Measurements from ENCODE around the gene VWA2. TPM values are rescaled to one million over a fixed set of nuclear protein-coding genes. Genes with fewer than 3 reads are reported as not detected.
A peak's percentile ranks its signal among the peaks of the same experiment; 100 is the strongest.

The VWA2 gene
- not detected for total RNA-seq

GRCh38 chr10:114239117-114239993 lies at the start of gene VWA2:
VWA2 (plus strand) TSS chr10:114239254; CDS start chr10:114248714, 9,460 bp downstream.
- Mint-ChIP-seq H3K27me3 (peaks cover 39 to 61% of the 10 kb centered on the region in 2 donors), H3K4me3 (no peak within 1 kb of the TSS), H3K9me3 (no peaks in the 10 kb centered on the region), H3K27ac (no peak within 1 kb of the TSS), H3K36me3 (no peaks in the 10 kb centered on the region), H3K4me1 (ENCODE audit: low read depth in 2 of 2) (peaks cover 0 to 4% of the 10 kb centered on the region in 2 donors)
- ATAC-seq (peak; percentile 32 to 61), DNase-seq (ENCODE audit: low spot score) (no peak)

GRCh38 chr10:114189700-114190099 lies 49.4 kb upstream of the VWA2 start:
- Mint-ChIP-seq H3K9me3 (no peaks in the 10 kb centered on the region), H3K4me3 (no peak overlapping the region), H3K27ac (no peak overlapping the region), H3K27me3 (peaks cover 16 to 34% of the 10 kb centered on the region in 2 donors), H3K36me3 (no peaks in the 10 kb centered on the region), H3K4me1 (ENCODE audit: low read depth in 2 of 2) (peaks cover 0 to 5% of the 10 kb centered on the region in 2 donors)
- ATAC-seq (no peak), DNase-seq (ENCODE audit: low spot score) (no peak)

- no peaks in the 10 kb centered on the region for H3K9me3 Mint-ChIP-seq
- ATAC-seq: peak in 1 of 2 donors; percentile 66
- no peak for DNase-seq (ENCODE audit: low spot score)
- H3K36me3 Mint-ChIP-seq: no peaks in the 10 kb centered on the region
- H3K27me3 Mint-ChIP-seq: peaks cover 37 to 60% of the 10 kb centered on the region in 2 donors
- H3K4me1 Mint-ChIP-seq (ENCODE audit: low read depth in 2 of 2): peaks cover 0 to 12% of the 10 kb centered on the region in 2 donors
- H3K27ac Mint-ChIP-seq: no peak overlapping the region
- no peak overlapping the region for H3K4me3 Mint-ChIP-seq
Measured at GRCh38 chr10:114195079-114195478, 44.0 kb upstream of the VWA2 start.

- no peak for DNase-seq (ENCODE audit: low spot score)
- Mint-ChIP-seq H3K9me3 (no peaks in the 10 kb centered on the region), H3K27ac (no peak overlapping the region), H3K4me3 (no peak overlapping the region), H3K27me3 (peaks cover 39 to 43% of the 10 kb centered on the region in 2 donors), H3K36me3 (no peaks in the 10 kb centered on the region), H3K4me1 (ENCODE audit: low read depth in 2 of 2) (peaks cover 0 to 12% of the 10 kb centered on the region in 2 donors)
- no peak for ATAC-seq
Measured at GRCh38 chr10:114199239-114199638, 39.8 kb upstream of the VWA2 start.

GRCh38 chr10:114202812-114203211 lies 36.2 kb upstream of the VWA2 start:
- ATAC-seq (no peak), DNase-seq (ENCODE audit: low spot score) (no peak)
- no peak overlapping the region for H3K4me3 Mint-ChIP-seq
- no peaks in the 10 kb centered on the region for H3K9me3 Mint-ChIP-seq
- H3K36me3 Mint-ChIP-seq: no peaks in the 10 kb centered on the region
- no peaks in the 10 kb centered on the region for H3K4me1 Mint-ChIP-seq (ENCODE audit: low read depth in 2 of 2)
- peaks cover 19 to 20% of the 10 kb centered on the region in 2 donors for H3K27me3 Mint-ChIP-seq
- H3K27ac Mint-ChIP-seq: no peak overlapping the region

GRCh38 chr10:114206902-114207301 lies 32.2 kb upstream of the VWA2 start:
- H3K36me3 Mint-ChIP-seq: no peaks in the 10 kb centered on the region

GRCh38 chr10:114207349-114207748 lies 31.7 kb upstream of the VWA2 start:
- no peak for ATAC-seq
- Mint-ChIP-seq H3K4me3 (no peak overlapping the region), H3K27me3 (peaks cover 8 to 23% of the 10 kb centered on the region in 2 donors), H3K27ac (no peak overlapping the region), H3K4me1 (ENCODE audit: low read depth in 2 of 2) (no peaks in the 10 kb centered on the region), H3K9me3 (no peaks in the 10 kb centered on the region), H3K36me3 (no peaks in the 10 kb centered on the region)
- DNase-seq (ENCODE audit: low spot score): no peak

More at GRCh38 chr10:114206902-114207301, 32.2 kb upstream of the VWA2 start:
- no peak overlapping the region for H3K27ac Mint-ChIP-seq
- DNase-seq (ENCODE audit: low spot score): no peak
- ATAC-seq: no peak
- no peaks in the 10 kb centered on the region for H3K4me1 Mint-ChIP-seq (ENCODE audit: low read depth in 2 of 2)
- no peaks in the 10 kb centered on the region for H3K9me3 Mint-ChIP-seq
- H3K4me3 Mint-ChIP-seq: no peak overlapping the region
- H3K27me3 Mint-ChIP-seq: peaks cover 10 to 23% of the 10 kb centered on the region in 2 donors

GRCh38 chr10:114208351-114208750 lies 30.7 kb upstream of the VWA2 start:
- no peak for DNase-seq (ENCODE audit: low spot score)
- Mint-ChIP-seq H3K4me3 (no peak overlapping the region), H3K9me3 (no peaks in the 10 kb centered on the region), H3K27me3 (peaks cover 8 to 23% of the 10 kb centered on the region in 2 donors), H3K4me1 (ENCODE audit: low read depth in 2 of 2) (no peaks in the 10 kb centered on the region), H3K27ac (no peak overlapping the region), H3K36me3 (no peaks in the 10 kb centered on the region)
- no peak for ATAC-seq

- Mint-ChIP-seq H3K27ac (no peak overlapping the region), H3K4me1 (ENCODE audit: low read depth in 2 of 2) (no peaks in the 10 kb centered on the region), H3K9me3 (no peaks in the 10 kb centered on the region), H3K36me3 (no peaks in the 10 kb centered on the region), H3K27me3 (peaks cover 13 to 27% of the 10 kb centered on the region in 2 donors), H3K4me3 (no peak overlapping the region)
- no peak for ATAC-seq
- DNase-seq (ENCODE audit: low spot score): no peak
Measured at GRCh38 chr10:114212153-114212552, 26.9 kb upstream of the VWA2 start.

- Mint-ChIP-seq H3K9me3 (no peaks in the 10 kb centered on the region), H3K27ac (no peak overlapping the region), H3K4me3 (no peak overlapping the region), H3K4me1 (ENCODE audit: low read depth in 2 of 2) (no peaks in the 10 kb centered on the region), H3K27me3 (peaks cover 17 to 28% of the 10 kb centered on the region in 2 donors), H3K36me3 (no peaks in the 10 kb centered on the region)
- DNase-seq (ENCODE audit: low spot score): no peak
- no peak for ATAC-seq
Measured at GRCh38 chr10:114215033-114215432, 24.0 kb upstream of the VWA2 start.

- H3K36me3 Mint-ChIP-seq: no peaks in the 10 kb centered on the region
- ATAC-seq: no peak
Measured at GRCh38 chr10:114220281-114220680, 18.8 kb upstream of the VWA2 start.

GRCh38 chr10:114221235-114221634 lies 17.8 kb upstream of the VWA2 start:
- no peaks in the 10 kb centered on the region for H3K4me1 Mint-ChIP-seq (ENCODE audit: low read depth in 2 of 2)
- H3K36me3 Mint-ChIP-seq: no peaks in the 10 kb centered on the region
- H3K9me3 Mint-ChIP-seq: no peaks in the 10 kb centered on the region
- no peak for DNase-seq (ENCODE audit: low spot score)
- H3K27ac Mint-ChIP-seq: no peak overlapping the region
- H3K4me3 Mint-ChIP-seq: no peak overlapping the region
- peaks cover 31 to 46% of the 10 kb centered on the region in 2 donors for H3K27me3 Mint-ChIP-seq
- no peak for ATAC-seq

More at GRCh38 chr10:114220281-114220680, 18.8 kb upstream of the VWA2 start:
- H3K4me1 Mint-ChIP-seq (ENCODE audit: low read depth in 2 of 2): no peaks in the 10 kb centered on the region
- no peak for DNase-seq (ENCODE audit: low spot score)
- H3K9me3 Mint-ChIP-seq: no peaks in the 10 kb centered on the region
- H3K27me3 Mint-ChIP-seq: peaks cover 31 to 47% of the 10 kb centered on the region in 2 donors
- no peak overlapping the region for H3K4me3 Mint-ChIP-seq
- H3K27ac Mint-ChIP-seq: no peak overlapping the region

GRCh38 chr10:114223066-114223465 lies 16.0 kb upstream of the VWA2 start:
- DNase-seq (ENCODE audit: low spot score) (no peak), ATAC-seq (no peak)
- Mint-ChIP-seq H3K27ac (no peak overlapping the region), H3K9me3 (no peaks in the 10 kb centered on the region), H3K27me3 (peaks cover 32 to 50% of the 10 kb centered on the region in 2 donors), H3K4me3 (no peak overlapping the region), H3K4me1 (ENCODE audit: low read depth in 2 of 2) (no peaks in the 10 kb centered on the region), H3K36me3 (no peaks in the 10 kb centered on the region)

GRCh38 chr10:114228156-114228555 lies 10.9 kb upstream of the VWA2 start:
- Mint-ChIP-seq H3K36me3 (no peaks in the 10 kb centered on the region), H3K27ac (no peak overlapping the region), H3K4me1 (ENCODE audit: low read depth in 2 of 2) (no peaks in the 10 kb centered on the region), H3K4me3 (no peak overlapping the region), H3K9me3 (no peaks in the 10 kb centered on the region), H3K27me3 (peaks cover 29 to 55% of the 10 kb centered on the region in 2 donors)
- DNase-seq (ENCODE audit: low spot score) (no peak), ATAC-seq (no peak)

Measured in natural killer cell treated with Interleukin-12 subunit alpha and Interleukin-12 subunit beta and Interleukin-15 and Interleukin-18, amount 100 ng/mL, for 72 hours (primary cell).